ENCODE data around the gene EXOC4.

DNA sequence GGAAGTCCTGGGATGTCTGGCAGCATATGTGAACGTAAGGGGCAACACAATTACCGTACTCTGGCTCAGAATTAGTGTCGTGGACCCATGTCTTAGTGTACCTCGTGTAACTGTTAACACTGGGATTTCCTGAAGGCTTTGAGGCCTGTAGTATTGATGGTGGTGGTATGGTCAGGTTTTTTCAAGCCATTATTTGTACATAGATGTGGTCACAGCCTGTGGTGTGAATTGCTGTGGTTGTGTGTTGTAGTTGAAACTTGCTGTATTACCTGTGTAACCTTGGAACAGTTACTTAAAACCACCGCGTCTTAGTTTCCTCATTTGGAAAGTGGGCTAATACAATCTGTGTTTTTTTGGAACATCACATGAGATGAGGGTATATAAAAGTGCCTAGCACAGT is 5.3 kb downstream of the EXOC4 start:
- TF ChIP-seq EZH2phosphoT487 (IDR thresholded peaks at IDR 0.05; ENCODE audit: borderline replicate concordance), result no peak
- TF ChIP-seq, protein P1, sequence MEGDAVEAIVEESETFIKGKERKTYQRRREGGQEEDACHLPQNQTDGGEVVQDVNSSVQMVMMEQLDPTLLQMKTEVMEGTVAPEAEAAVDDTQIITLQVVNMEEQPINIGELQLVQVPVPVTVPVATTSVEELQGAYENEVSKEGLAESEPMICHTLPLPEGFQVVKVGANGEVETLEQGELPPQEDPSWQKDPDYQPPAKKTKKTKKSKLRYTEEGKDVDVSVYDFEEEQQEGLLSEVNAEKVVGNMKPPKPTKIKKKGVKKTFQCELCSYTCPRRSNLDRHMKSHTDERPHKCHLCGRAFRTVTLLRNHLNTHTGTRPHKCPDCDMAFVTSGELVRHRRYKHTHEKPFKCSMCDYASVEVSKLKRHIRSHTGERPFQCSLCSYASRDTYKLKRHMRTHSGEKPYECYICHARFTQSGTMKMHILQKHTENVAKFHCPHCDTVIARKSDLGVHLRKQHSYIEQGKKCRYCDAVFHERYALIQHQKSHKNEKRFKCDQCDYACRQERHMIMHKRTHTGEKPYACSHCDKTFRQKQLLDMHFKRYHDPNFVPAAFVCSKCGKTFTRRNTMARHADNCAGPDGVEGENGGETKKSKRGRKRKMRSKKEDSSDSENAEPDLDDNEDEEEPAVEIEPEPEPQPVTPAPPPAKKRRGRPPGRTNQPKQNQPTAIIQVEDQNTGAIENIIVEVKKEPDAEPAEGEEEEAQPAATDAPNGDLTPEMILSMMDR (conservative IDR thresholded peaks at IDR 0.05; ENCODE audit: low read length), result no peak
